ENCODE measurements around the gene KIF26B.
"Not testable (repeated sequence)": the region's sequence is repeated elsewhere in the genome, so short reads cannot be mapped to it uniquely, and the experiment has no call there.

The KIF26B gene

GRCh38 chr1:245398180-245398579 is 243.4 kb downstream of the KIF26B start:
- H3K27me3 ChIP-seq (ENCODE audit: insufficient read depth, low read length), result no peaks in the 10 kb centered on the region
- TF ChIP-seq CTCF (IDR thresholded peaks at IDR 0.05; ENCODE audit: low read length), result no peak
- TF ChIP-seq EZH2 (IDR thresholded peaks at IDR 0.05; ENCODE audit: borderline replicate concordance, low read length), result no peak
- H3K4me3 ChIP-seq (ENCODE audit: low read depth, low read length, poor library complexity, severe bottlenecking), result no peak overlapping the region

GRCh38 chr1:245401881-245402587 is 247.2 kb downstream of the KIF26B start:
- no peaks in the 10 kb centered on the region for H3K27me3 ChIP-seq (ENCODE audit: insufficient read depth, low read length)
- no peaks in the 10 kb centered on the region for H4K20me1 ChIP-seq (ENCODE audit: insufficient read depth, low read length)
- no peaks in the 10 kb centered on the region for H3K9me3 ChIP-seq (ENCODE audit: low read length)
- no peaks in the 10 kb centered on the region for H3K9me2 ChIP-seq (ENCODE audit: low read depth, low read length)
- no peak overlapping the region for H3K9ac ChIP-seq (ENCODE audit: low read length)
- H3K27ac ChIP-seq (ENCODE audit: low read depth, low read length, poor library complexity, severe bottlenecking), result no peak overlapping the region
- TF ChIP-seq EZH2 (IDR thresholded peaks at IDR 0.05; ENCODE audit: borderline replicate concordance, low read length) (no peak), CTCF (IDR thresholded peaks at IDR 0.05; ENCODE audit: low read length) (no peak)
- H3F3A ChIP-seq (ENCODE audit: insufficient read depth, low read length), result no peaks in the 10 kb centered on the region
- H3K4me1 ChIP-seq (ENCODE audit: insufficient read depth, low read length, severe bottlenecking), result no peaks in the 10 kb centered on the region
- no peak overlapping the region for H3K4me3 ChIP-seq (ENCODE audit: low read depth, low read length, poor library complexity, severe bottlenecking)
- H2AFZ ChIP-seq (ENCODE audit: low read length), result no peak overlapping the region
- H3K36me3 ChIP-seq (ENCODE audit: insufficient read depth, low read length), result no peaks in the 10 kb centered on the region
- no peaks in the 10 kb centered on the region for H3K79me2 ChIP-seq (ENCODE audit: insufficient read depth, low read length)
- no peak overlapping the region for H3K4me2 ChIP-seq (ENCODE audit: low read length)

More at GRCh38 chr1:245398180-245398579, 243.4 kb downstream of the KIF26B start:
- Histone ChIP-seq H3K9ac (ENCODE audit: low read length) (no peak overlapping the region), H4K20me1 (ENCODE audit: insufficient read depth, low read length) (no peaks in the 10 kb centered on the region), H3K4me2 (ENCODE audit: low read length) (no peak overlapping the region), H2AFZ (ENCODE audit: low read length) (no peak overlapping the region), H3K9me2 (ENCODE audit: low read depth, low read length) (no peaks in the 10 kb centered on the region), H3K4me1 (ENCODE audit: insufficient read depth, low read length, severe bottlenecking) (no peaks in the 10 kb centered on the region), H3K9me3 (ENCODE audit: low read length) (no peaks in the 10 kb centered on the region), H3K36me3 (ENCODE audit: insufficient read depth, low read length) (no peaks in the 10 kb centered on the region), H3F3A (ENCODE audit: insufficient read depth, low read length) (no peaks in the 10 kb centered on the region), H3K79me2 (ENCODE audit: insufficient read depth, low read length) (no peaks in the 10 kb centered on the region), H3K27ac (ENCODE audit: low read depth, low read length, poor library complexity, severe bottlenecking) (no peak overlapping the region)

GRCh38 chr1:245402998-245403397 is 248.2 kb downstream of the KIF26B start:
- not testable (repeated sequence) for H3K27me3 ChIP-seq (ENCODE audit: insufficient read depth, low read length); H3K4me3 ChIP-seq (ENCODE audit: low read depth, low read length, poor library complexity, severe bottlenecking); H3K4me2 ChIP-seq (ENCODE audit: low read length); H2AFZ ChIP-seq (ENCODE audit: low read length); H3K27ac ChIP-seq (ENCODE audit: low read depth, low read length, poor library complexity, severe bottlenecking); H3K4me1 ChIP-seq (ENCODE audit: insufficient read depth, low read length, severe bottlenecking); H3F3A ChIP-seq (ENCODE audit: insufficient read depth, low read length); H3K79me2 ChIP-seq (ENCODE audit: insufficient read depth, low read length); H3K9me2 ChIP-seq (ENCODE audit: low read depth, low read length); H3K9ac ChIP-seq (ENCODE audit: low read length); H3K36me3 ChIP-seq (ENCODE audit: insufficient read depth, low read length); H3K9me3 ChIP-seq (ENCODE audit: low read length); H4K20me1 ChIP-seq (ENCODE audit: insufficient read depth, low read length)

- Histone ChIP-seq H3K36me3 (ENCODE audit: insufficient read depth, low read length) (no peaks in the 10 kb centered on the region), H3K4me3 (ENCODE audit: low read depth, low read length, poor library complexity, severe bottlenecking) (no peak overlapping the region), H3K79me2 (ENCODE audit: insufficient read depth, low read length) (no peaks in the 10 kb centered on the region), H3K9me2 (ENCODE audit: low read depth, low read length) (no peaks in the 10 kb centered on the region), H3K27ac (ENCODE audit: low read depth, low read length, poor library complexity, severe bottlenecking) (no peak overlapping the region), H3K4me1 (ENCODE audit: insufficient read depth, low read length, severe bottlenecking) (no peaks in the 10 kb centered on the region), H2AFZ (ENCODE audit: low read length) (no peak overlapping the region), H3K9ac (ENCODE audit: low read length) (no peak overlapping the region), H4K20me1 (ENCODE audit: insufficient read depth, low read length) (no peaks in the 10 kb centered on the region), H3K27me3 (ENCODE audit: insufficient read depth, low read length) (no peaks in the 10 kb centered on the region), H3K9me3 (ENCODE audit: low read length) (no peaks in the 10 kb centered on the region), H3K4me2 (ENCODE audit: low read length) (no peak overlapping the region), H3F3A (ENCODE audit: insufficient read depth, low read length) (no peaks in the 10 kb centered on the region)
- TF ChIP-seq CTCF (IDR thresholded peaks at IDR 0.05; ENCODE audit: low read length) (no peak), EZH2 (IDR thresholded peaks at IDR 0.05; ENCODE audit: borderline replicate concordance, low read length) (no peak)
These were observed 249.7 kb downstream of the KIF26B start for GRCh38 chr1:245404527-245404926.
